ENCODE results near the gene PPP2R2B.

Gene PPP2R2B

DNA sequence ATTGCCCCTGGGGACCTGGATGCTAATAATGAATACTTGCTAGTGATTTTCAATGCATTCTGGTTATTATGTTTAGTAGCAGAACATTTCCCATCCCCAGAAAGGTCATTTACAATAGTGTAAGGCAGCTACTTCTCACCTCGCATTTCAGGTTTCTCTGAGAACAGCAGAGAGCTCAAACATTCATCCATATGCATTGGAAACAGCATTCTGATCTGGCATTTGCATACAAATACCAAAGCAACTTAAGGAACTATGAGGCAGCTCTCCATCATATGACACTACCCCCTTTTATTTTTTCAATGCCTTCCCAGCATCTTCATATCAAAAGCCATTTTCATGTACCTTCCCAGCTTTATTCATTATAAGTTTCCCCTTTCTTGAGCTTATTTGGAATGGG, 6.4 kb downstream of the PPP2R2B start:
- H3K27me3 Mint-ChIP-seq (ENCODE audit: low read depth, poor library complexity), result peaks cover 43% of the 10 kb centered on the region
- no peak for DNase-seq
- no peak overlapping the region for H3K27ac Mint-ChIP-seq
- no peaks in the 10 kb centered on the region for H3K36me3 Mint-ChIP-seq (ENCODE audit: low read depth)
- no peaks in the 10 kb centered on the region for H3K9me3 Mint-ChIP-seq
- H3K4me3 Mint-ChIP-seq, result no peak overlapping the region
- TF ChIP-seq, protein P1, sequence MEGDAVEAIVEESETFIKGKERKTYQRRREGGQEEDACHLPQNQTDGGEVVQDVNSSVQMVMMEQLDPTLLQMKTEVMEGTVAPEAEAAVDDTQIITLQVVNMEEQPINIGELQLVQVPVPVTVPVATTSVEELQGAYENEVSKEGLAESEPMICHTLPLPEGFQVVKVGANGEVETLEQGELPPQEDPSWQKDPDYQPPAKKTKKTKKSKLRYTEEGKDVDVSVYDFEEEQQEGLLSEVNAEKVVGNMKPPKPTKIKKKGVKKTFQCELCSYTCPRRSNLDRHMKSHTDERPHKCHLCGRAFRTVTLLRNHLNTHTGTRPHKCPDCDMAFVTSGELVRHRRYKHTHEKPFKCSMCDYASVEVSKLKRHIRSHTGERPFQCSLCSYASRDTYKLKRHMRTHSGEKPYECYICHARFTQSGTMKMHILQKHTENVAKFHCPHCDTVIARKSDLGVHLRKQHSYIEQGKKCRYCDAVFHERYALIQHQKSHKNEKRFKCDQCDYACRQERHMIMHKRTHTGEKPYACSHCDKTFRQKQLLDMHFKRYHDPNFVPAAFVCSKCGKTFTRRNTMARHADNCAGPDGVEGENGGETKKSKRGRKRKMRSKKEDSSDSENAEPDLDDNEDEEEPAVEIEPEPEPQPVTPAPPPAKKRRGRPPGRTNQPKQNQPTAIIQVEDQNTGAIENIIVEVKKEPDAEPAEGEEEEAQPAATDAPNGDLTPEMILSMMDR (IDR thresholded peaks at IDR 0.05), result no peak
- H3K4me1 Mint-ChIP-seq, result no peaks in the 10 kb centered on the region

DNA sequence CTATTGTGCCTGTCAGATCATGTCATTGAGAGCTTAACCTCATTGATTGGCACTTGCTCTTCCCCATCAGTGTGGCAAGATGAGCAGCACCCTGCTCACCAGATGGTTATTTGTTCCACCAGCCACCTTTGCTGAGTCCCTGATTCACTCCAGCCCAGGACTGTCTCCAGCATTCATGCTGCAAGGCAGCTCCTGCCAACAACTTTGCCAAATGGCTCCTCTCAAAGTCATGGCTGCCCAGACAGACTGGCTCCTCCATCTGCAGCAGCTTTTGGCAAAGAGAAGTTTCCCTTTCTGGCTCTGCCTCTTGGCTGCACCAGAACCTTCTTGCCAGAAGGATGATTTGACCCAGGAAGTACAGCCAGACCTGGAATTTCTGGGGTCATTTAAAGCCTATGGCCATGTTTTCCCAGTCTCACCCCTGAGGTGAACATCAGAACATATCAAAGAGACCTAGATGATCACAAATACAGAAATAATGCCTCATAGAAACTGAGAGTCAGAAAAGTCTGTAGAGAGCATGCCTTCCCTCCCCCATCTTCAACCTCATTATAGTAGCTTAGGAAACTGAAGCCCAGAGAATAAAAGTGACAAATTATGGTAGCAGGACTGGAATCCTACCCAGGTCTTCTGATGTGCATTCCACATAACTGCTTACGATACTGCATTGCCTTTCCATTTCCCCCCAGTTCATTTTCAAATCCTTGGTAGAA, 10.4 kb downstream of the PPP2R2B start:
- H3K4me3 Mint-ChIP-seq, result no peak overlapping the region
- DNase-seq, result no peak
- H3K27me3 Mint-ChIP-seq (ENCODE audit: low read depth, poor library complexity), result peaks cover 8% of the 10 kb centered on the region
- H3K9me3 Mint-ChIP-seq, result no peaks in the 10 kb centered on the region
- H3K4me1 Mint-ChIP-seq, result no peaks in the 10 kb centered on the region
- TF ChIP-seq, protein P1 (IDR thresholded peaks at IDR 0.05), result no peak
- H3K36me3 Mint-ChIP-seq (ENCODE audit: low read depth), result no peaks in the 10 kb centered on the region
- no peak overlapping the region for H3K27ac Mint-ChIP-seq

DNA sequence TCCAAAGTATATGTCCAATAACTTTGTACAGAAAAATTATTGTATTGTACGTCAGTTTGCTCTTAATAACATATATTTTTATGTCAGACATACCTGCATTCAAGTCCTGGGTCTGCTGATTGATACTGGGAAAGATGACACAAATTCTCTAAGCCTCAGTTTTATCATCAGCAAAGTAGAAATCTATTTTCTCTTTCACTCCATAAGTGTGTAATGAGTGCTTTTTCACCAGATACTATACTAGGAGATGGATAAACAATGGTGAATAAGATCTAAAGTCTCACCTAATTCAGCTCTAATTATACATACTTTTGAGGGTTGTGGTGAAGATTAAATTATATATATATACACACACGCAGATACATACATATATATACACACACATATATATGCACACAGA, 12.3 kb downstream of the PPP2R2B start:
- Mint-ChIP-seq H3K36me3 (ENCODE audit: low read depth) (no peaks in the 10 kb centered on the region), H3K4me3 (no peak overlapping the region), H3K4me1 (no peaks in the 10 kb centered on the region), H3K27me3 (ENCODE audit: low read depth, poor library complexity) (peaks cover 8% of the 10 kb centered on the region), H3K9me3 (no peaks in the 10 kb centered on the region), H3K27ac (no peak overlapping the region)
- TF ChIP-seq, protein P1 (IDR thresholded peaks at IDR 0.05), result no peak
- no peak for DNase-seq

DNA sequence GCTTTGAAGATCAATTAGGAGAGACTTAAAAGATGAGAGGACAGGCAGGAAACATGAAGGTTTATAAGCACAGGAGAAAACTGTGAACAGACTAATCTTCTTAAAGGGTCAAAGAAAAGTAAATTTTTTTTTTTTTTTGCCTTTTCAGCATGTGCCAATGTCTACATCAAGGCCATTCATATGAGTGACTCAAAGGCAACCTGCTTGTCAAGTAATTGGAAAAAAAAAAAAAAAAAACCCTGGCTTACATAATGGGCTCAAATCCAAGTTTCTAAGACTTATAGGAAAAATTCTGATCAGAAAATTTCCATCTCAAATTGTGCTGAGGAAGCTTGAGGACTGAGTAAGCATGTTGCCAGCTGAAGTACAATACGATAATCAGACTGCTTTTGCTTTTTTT, 15.9 kb downstream of the PPP2R2B start:
- peaks cover 13% of the 10 kb centered on the region for H3K4me1 Mint-ChIP-seq
- H3K27ac Mint-ChIP-seq, result no peak overlapping the region
- H3K4me3 Mint-ChIP-seq, result no peak overlapping the region
- no peaks in the 10 kb centered on the region for H3K36me3 Mint-ChIP-seq (ENCODE audit: low read depth)
- TF ChIP-seq, protein P1 (IDR thresholded peaks at IDR 0.05), result no peak
- H3K9me3 Mint-ChIP-seq, result no peaks in the 10 kb centered on the region
- H3K27me3 Mint-ChIP-seq (ENCODE audit: low read depth, poor library complexity), result peaks cover 7% of the 10 kb centered on the region
- no peak for DNase-seq

DNA sequence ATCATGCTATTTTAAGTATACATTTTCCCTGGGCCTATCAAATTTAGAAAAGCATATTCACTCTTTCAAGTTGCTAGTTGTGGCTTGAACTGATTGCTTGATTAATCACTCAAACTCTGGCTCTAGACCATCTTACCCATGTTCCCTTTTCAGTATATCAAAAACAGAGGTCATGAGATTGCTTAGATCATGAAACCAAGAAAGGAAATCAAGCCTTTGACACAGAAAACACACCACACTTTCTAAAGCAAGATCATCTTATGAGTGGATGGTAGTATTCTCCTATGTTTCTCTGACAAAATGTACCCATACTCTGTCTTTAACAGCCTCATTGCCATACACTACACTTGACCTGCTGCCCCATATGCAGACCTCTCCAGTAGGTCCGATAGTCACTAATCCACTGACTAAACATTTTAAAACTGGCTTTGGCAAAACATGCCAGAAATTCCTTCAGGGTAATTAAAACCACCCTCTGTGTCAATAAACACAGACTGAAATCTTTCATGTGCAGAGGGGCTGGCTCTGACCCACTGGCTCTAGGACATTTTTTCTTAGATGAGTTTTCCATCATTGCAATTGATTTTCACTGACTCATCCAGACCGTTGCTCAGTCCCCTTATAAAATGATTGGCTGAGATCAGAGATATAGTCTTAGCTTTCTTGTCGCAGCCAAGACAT, 18.2 kb downstream of the PPP2R2B start:
- Mint-ChIP-seq H3K36me3 (ENCODE audit: low read depth) (no peaks in the 10 kb centered on the region), H3K9me3 (no peaks in the 10 kb centered on the region), H3K4me3 (no peak overlapping the region), H3K27ac (no peak overlapping the region), H3K4me1 (peaks cover 13% of the 10 kb centered on the region), H3K27me3 (ENCODE audit: low read depth, poor library complexity) (peaks cover 10% of the 10 kb centered on the region)
- DNase-seq, result peak; percentile 3
- TF ChIP-seq, protein P1 (IDR thresholded peaks at IDR 0.05), result no peak

DNA sequence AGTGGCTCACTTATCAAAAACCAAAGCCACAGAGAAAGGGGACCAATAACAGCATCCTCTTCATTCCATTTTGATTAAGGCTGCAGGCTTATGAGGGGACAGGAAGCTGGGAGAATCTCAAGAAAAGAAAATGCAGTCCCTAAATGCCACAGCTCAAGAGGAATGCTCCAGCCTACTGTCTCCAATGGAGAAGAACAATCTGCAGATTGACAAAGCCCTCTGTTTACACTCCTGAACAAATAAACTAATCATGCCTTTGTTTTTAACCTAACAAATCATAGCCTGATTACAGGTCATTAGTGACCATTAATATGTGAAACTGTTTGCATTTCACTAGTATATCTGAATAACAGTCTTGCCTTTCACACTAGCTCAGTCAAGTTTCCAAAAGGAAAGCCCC, 26.5 kb downstream of the PPP2R2B start:
- peaks cover 10% of the 10 kb centered on the region for H3K27me3 Mint-ChIP-seq (ENCODE audit: low read depth, poor library complexity)
- TF ChIP-seq, protein P1 (IDR thresholded peaks at IDR 0.05), result no peak
- DNase-seq, result no peak
- no peaks in the 10 kb centered on the region for H3K4me1 Mint-ChIP-seq
- no peak overlapping the region for H3K4me3 Mint-ChIP-seq
- no peaks in the 10 kb centered on the region for H3K9me3 Mint-ChIP-seq
- H3K27ac Mint-ChIP-seq, result no peak overlapping the region
- H3K36me3 Mint-ChIP-seq (ENCODE audit: low read depth), result no peaks in the 10 kb centered on the region

All from nephron progenitor cell (in vitro differentiated cells).